Iris pigment epithelial cell (primary cell): Measurements from ENCODE around the gene CFAP46.
"Not testable (repeated sequence)": the region's sequence is repeated elsewhere in the genome, so short reads cannot be mapped to it uniquely, and the experiment has no call there.

Experiments
- DNase-seq: peaks from one replicate; pipeline ENCODE4 v3.0.0-alpha.2; 2011; ENCODE audit warnings: low read depth

Gene CFAP46

GRCh38 chr10:132979491-132980425 lies 37.4 kb upstream of the CFAP46 start:
- no peak for DNase-seq

- no peak for DNase-seq
These were observed 36.2 kb upstream of the CFAP46 start for GRCh38 chr10:132978542-132978941.

GRCh38 chr10:132977807-132978206 lies 35.4 kb upstream of the CFAP46 start:
- no peak for DNase-seq

GRCh38 chr10:132977076-132977475 lies 34.7 kb upstream of the CFAP46 start:
- DNase-seq = no peak

- no peak for DNase-seq
These were observed 33.7 kb upstream of the CFAP46 start for GRCh38 chr10:132975831-132976682.

GRCh38 chr10:132974886-132975830 lies 32.8 kb upstream of the CFAP46 start:
- no peak for DNase-seq

- no peak for DNase-seq
These were observed 32.0 kb upstream of the CFAP46 start for GRCh38 chr10:132974249-132974796.

- DNase-seq = no peak
These were observed 31.5 kb upstream of the CFAP46 start for GRCh38 chr10:132973903-132974241.

- DNase-seq = no peak
These were observed 30.9 kb upstream of the CFAP46 start for GRCh38 chr10:132972986-132973902.

GRCh38 chr10:132972149-132972985 lies 30.0 kb upstream of the CFAP46 start:
- DNase-seq = no peak

GRCh38 chr10:132971448-132972148 lies 29.2 kb upstream of the CFAP46 start:
- no peak for DNase-seq

- no peak for DNase-seq
These were observed 28.5 kb upstream of the CFAP46 start for GRCh38 chr10:132970641-132971438.

GRCh38 chr10:132967540-132967939 lies 25.2 kb upstream of the CFAP46 start:
- DNase-seq = no peak

GRCh38 chr10:132965411-132966057 lies 23.2 kb upstream of the CFAP46 start:
- DNase-seq = no peak

GRCh38 chr10:132964707-132965410 lies 22.5 kb upstream of the CFAP46 start:
- not testable (repeated sequence) for DNase-seq

- DNase-seq = no peak
These were observed 21.9 kb upstream of the CFAP46 start for GRCh38 chr10:132964231-132964630.

- DNase-seq = no peak
These were observed 21.1 kb upstream of the CFAP46 start for GRCh38 chr10:132963430-132963960.
